Ishikawa (cell line): ENCODE measurements around the gene RXRA.

Source experiments
- CEBPB ChIP-seq: IDR thresholded peaks from 2 replicates; pipeline ENCODE4 v1.6.1; 2012
- CREB1 ChIP-seq: IDR thresholded peaks from 2 replicates; pipeline ENCODE4 v1.6.1; 2012; ENCODE audit warnings: low read depth
- EGR1 ChIP-seq: IDR thresholded peaks from 2 replicates; pipeline ENCODE4 v1.6.1; 2012
- EP300 ChIP-seq: IDR thresholded peaks from 2 replicates; pipeline ENCODE4 v1.6.1; 2012; ENCODE audit warnings: borderline replicate concordance
- FOXM1 ChIP-seq: IDR thresholded peaks from 2 replicates; pipeline ENCODE4 v1.6.1; 2012; ENCODE audit warnings: low read depth, borderline replicate concordance
- NFIC ChIP-seq: IDR thresholded peaks from 2 replicates; pipeline ENCODE4 v1.6.1; 2012
- RAD21 ChIP-seq: IDR thresholded peaks from 2 replicates; pipeline ENCODE4 v1.6.1; 2012; ENCODE audit warnings: low read depth
- TAF1 ChIP-seq: IDR thresholded peaks from 2 replicates; pipeline ENCODE4 v1.6.1; 2012; ENCODE audit warnings: low read depth, mild to moderate bottlenecking
- TCF12 ChIP-seq: IDR thresholded peaks from 2 replicates; pipeline ENCODE4 v1.6.1; 2012; ENCODE audit warnings: low read depth
- TEAD4 ChIP-seq: IDR thresholded peaks from 2 replicates; pipeline ENCODE4 v1.6.1; 2012
- YY1 ChIP-seq: IDR thresholded peaks from 2 replicates; pipeline ENCODE4 v1.6.1; 2012; ENCODE audit warnings: low read depth
- ZBTB7A ChIP-seq: IDR thresholded peaks from 2 replicates; pipeline ENCODE4 v1.6.1; 2012; ENCODE audit warnings: low read depth
- TF ChIP-seq, protein P1 (sequence below): IDR thresholded peaks from 2 replicates; pipeline ENCODE4 v1.6.1; 2012
- TF ChIP-seq, protein P2 (sequence below): IDR thresholded peaks from 2 replicates; pipeline ENCODE4 v1.6.1; 2012
- TF ChIP-seq, protein P3 (sequence below): IDR thresholded peaks from 2 replicates; pipeline ENCODE4 v1.6.1; 2012; ENCODE audit warnings: low read depth, mild to moderate bottlenecking

The RXRA gene

DNA sequence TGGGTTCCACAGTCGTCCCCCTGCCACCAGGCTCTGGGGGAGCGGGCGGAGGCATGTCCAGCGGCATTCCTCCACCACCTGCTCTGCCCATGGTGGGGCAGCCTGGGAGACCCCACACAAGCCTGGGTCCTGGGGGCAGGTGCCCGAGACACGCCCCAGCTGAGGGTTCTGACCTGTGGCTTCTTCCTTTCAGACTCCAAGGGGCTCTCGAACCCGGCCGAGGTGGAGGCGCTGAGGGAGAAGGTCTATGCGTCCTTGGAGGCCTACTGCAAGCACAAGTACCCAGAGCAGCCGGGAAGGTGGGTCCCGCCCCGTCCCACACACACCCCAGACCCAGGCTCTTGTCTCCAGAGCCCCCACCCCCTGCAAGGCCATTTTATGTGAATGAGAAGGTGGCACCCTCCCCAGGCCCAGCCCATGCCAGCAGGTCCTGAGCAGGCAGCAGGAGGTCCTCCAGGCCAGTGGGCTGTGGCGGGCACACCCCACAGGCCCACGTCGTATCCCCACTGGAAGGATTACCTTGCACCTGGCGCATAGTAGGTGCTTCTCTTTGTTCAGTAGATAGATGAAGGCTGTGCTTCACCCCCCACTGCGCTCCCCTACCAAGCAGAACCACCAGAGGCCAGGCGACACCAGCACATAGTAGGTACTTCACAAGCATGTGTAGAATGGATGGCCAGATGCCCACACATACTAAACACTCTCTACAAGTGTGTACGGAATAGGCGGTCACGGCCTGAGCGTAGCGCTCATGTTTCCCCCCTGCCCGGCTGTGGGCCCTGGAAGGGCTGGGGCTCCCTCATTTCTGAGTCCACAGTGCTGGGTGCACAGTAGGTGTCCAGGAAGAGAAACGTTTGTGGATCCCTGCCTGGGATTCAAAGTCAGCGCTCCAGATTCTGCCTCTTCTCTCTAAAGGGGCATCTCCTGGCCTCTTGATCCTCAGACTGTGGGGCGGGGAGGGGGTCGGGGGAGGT, 107.9 kb downstream of the RXRA start:
- no peak for TF ChIP-seq CREB1
- no peak for TF ChIP-seq YY1

DNA sequence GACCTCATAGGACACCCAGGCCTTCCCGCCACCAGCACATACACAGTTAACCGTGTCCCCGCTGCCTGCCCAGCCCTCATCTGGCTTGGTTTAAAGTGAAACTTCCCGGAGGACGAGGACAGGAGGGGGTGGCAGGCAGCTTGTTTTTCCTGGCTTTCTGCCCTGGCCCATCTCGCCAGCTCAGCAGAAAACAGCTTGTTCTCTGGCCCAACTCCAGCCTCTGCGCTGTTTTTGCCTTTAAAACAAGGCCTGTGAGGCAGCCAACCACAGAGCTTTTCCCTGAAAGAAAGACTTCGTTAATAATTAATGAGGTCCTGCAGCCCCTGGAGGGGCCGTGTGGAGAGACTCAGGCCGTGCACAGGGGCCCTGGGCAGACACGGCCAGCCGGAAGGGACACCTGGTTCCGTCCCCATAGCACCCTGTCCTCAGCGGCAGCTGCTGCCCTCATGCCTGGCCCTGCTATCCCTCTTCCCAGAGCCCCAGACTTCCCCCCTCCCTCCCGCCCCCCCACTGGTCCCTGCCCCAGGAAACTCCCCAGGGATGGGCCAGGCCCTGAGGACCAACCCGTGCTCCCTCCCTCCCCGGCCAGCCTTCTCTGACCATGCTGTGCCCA, 108.7 kb downstream of the RXRA start:
- TF ChIP-seq NFIC (peak; percentile 98), TEAD4 (peak; percentile 56; the same call in 1 of the 2 replicates), EP300 (peak; percentile 68; the same call in 1 of the 2 replicates), EGR1 (peak; percentile 30; the same call in 1 of the 2 replicates), TCF12 (peak; percentile 82), RAD21 (no peak), FOXM1 (no peak)
- TF ChIP-seq, protein P1, sequence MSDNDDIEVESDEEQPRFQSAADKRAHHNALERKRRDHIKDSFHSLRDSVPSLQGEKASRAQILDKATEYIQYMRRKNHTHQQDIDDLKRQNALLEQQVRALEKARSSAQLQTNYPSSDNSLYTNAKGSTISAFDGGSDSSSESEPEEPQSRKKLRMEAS, result peak; percentile 43
- TF ChIP-seq, protein P2, sequence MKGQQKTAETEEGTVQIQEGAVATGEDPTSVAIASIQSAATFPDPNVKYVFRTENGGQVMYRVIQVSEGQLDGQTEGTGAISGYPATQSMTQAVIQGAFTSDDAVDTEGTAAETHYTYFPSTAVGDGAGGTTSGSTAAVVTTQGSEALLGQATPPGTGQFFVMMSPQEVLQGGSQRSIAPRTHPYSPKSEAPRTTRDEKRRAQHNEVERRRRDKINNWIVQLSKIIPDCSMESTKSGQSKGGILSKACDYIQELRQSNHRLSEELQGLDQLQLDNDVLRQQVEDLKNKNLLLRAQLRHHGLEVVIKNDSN, result 0 out of 2 replicates have a peak, but pooled peaks have one; percentile 12

DNA sequence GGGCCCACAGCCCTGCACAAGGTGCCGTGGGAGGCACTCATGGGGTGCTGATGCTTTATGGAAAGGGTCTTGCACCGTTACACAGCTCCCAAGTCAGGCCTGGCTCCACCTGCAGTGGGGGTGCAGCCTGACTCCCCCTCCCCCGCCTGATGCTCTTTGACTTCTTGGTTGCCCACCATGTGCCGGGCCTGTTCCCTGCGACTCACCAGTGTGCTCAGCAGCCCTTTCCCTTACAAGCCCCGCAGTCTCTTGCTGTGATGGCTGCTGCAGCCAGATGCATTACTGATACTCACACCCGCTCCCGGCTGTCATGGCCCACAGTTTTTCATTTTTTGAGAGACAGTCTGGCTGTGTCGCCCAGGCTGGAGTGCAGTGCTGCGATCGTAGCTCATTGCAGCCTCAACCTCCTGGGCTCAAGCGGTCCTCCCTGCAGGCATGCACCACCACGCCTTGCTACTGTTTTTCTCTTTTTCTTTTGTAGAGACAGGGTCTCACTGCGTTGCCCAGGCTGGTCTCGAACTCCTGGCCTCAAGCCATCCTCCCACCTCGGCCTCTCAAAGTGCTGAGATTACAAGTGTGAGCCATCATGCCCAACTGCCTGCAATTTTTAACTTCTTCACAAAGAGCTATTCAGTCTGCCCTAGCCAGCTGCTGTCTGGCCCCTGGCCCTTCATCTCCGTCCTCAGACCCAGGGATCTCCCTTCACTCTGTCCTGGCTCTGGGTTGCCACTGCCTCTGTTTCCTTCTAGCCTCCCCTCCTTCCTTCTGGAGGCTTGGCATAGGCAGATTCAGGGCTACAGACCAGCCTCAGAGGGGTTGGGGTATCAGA, 109.5 kb downstream of the RXRA start:
- no peak for TF ChIP-seq TAF1
- TF ChIP-seq, protein P3, sequence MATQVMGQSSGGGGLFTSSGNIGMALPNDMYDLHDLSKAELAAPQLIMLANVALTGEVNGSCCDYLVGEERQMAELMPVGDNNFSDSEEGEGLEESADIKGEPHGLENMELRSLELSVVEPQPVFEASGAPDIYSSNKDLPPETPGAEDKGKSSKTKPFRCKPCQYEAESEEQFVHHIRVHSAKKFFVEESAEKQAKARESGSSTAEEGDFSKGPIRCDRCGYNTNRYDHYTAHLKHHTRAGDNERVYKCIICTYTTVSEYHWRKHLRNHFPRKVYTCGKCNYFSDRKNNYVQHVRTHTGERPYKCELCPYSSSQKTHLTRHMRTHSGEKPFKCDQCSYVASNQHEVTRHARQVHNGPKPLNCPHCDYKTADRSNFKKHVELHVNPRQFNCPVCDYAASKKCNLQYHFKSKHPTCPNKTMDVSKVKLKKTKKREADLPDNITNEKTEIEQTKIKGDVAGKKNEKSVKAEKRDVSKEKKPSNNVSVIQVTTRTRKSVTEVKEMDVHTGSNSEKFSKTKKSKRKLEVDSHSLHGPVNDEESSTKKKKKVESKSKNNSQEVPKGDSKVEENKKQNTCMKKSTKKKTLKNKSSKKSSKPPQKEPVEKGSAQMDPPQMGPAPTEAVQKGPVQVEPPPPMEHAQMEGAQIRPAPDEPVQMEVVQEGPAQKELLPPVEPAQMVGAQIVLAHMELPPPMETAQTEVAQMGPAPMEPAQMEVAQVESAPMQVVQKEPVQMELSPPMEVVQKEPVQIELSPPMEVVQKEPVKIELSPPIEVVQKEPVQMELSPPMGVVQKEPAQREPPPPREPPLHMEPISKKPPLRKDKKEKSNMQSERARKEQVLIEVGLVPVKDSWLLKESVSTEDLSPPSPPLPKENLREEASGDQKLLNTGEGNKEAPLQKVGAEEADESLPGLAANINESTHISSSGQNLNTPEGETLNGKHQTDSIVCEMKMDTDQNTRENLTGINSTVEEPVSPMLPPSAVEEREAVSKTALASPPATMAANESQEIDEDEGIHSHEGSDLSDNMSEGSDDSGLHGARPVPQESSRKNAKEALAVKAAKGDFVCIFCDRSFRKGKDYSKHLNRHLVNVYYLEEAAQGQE, result no peak
- TF ChIP-seq NFIC, result no peak
- TF ChIP-seq ZBTB7A, result no peak
- no peak for TF ChIP-seq EGR1
- no peak for TF ChIP-seq TCF12
- TF ChIP-seq, protein P1, result no peak
- no peak for TF ChIP-seq TEAD4
- no peak for TF ChIP-seq EP300
- TF ChIP-seq, protein P2, result no peak
- no peak for TF ChIP-seq CREB1
- no peak for TF ChIP-seq FOXM1
- no peak for TF ChIP-seq CEBPB
- no peak for TF ChIP-seq YY1
- TF ChIP-seq RAD21, result no peak

DNA sequence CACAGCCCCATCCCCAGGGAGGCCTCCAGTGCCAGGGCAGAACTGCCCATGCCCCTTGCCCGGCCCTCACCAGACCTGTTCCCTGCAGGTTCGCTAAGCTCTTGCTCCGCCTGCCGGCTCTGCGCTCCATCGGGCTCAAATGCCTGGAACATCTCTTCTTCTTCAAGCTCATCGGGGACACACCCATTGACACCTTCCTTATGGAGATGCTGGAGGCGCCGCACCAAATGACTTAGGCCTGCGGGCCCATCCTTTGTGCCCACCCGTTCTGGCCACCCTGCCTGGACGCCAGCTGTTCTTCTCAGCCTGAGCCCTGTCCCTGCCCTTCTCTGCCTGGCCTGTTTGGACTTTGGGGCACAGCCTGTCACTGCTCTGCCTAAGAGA, 110.1 kb downstream of the RXRA start:
- TF ChIP-seq RAD21 (no peak), FOXM1 (no peak), TEAD4 (no peak), ZBTB7A (no peak), YY1 (no peak), EGR1 (no peak), NFIC (no peak), CEBPB (no peak), TAF1 (no peak), CREB1 (no peak), EP300 (no peak), TCF12 (no peak)
- TF ChIP-seq, protein P3, result no peak
- TF ChIP-seq, protein P1, result no peak
- TF ChIP-seq, protein P2, result no peak
